PC-9 (cell line): Measurements from ENCODE around the gene BTG2. TPM values are rescaled to one million over a fixed set of nuclear protein-coding genes. Genes with fewer than 3 reads are reported as not detected.
"Not testable (repeated sequence)": the region's sequence is repeated elsewhere in the genome, so short reads cannot be mapped to it uniquely, and the experiment has no call there.

Experiments used
- BruUV-seq: library from RNA; stranded (reverse); fragments of 400-500 nt; replicated peaks from 2 replicates; lab custom pipeline; 2021; lab: Mats Ljungman, UMichigan
- CTCF ChIA-PET: fragments of 300-600 bp; sonication (Branson Sonifier 250); formaldehyde crosslinking; loops from one replicate; lab custom pipeline; 2022; ENCODE audit warnings: antibody characterized with exemption; lab: Charles Lee
- POLR2A ChIA-PET: fragments of 300-600 bp; sonication (Branson Sonifier 250); formaldehyde crosslinking; loops from one replicate; lab custom pipeline; 2022; ENCODE audit warnings: antibody characterized with exemption; ENCODE audit not compliant: unreplicated experiment; lab: Charles Lee
- DNase-seq, 2 experiments: peaks; one replicate each; pipeline versions ENCODE4 v3.0.0 to v3.0.0-alpha.2; 2015 to 2022; ENCODE audit warnings: mixed read lengths in 1 of 2
- H2AFZ ChIP-seq: fragments of 200-600 bp; sonication (generic); 2 replicates; pipeline ENCODE4 v1.8.1; 2017; ENCODE audit warnings: antibody characterized with exemption
- H3F3A ChIP-seq: fragments of 200-600 bp; sonication (generic); 2 replicates; pipeline ENCODE4 v1.8.1; 2017; ENCODE audit warnings: antibody characterized with exemption, mild to moderate bottlenecking, low read depth; ENCODE audit not compliant: insufficient read depth
- H3K27ac ChIP-seq: fragments of 200-600 bp; sonication (generic); 2 replicates; pipeline ENCODE4 v1.6.1; 2016; ENCODE audit warnings: mixed run types
- H3K27me3 ChIP-seq: fragments of 200-600 bp; sonication (generic); 2 replicates; pipeline ENCODE4 v1.6.1; 2016; ENCODE audit warnings: low read depth, mixed run types; ENCODE audit not compliant: insufficient read depth
- H3K36me3 ChIP-seq: fragments of 200-600 bp; sonication (generic); 2 replicates; pipeline ENCODE4 v1.6.1; 2016; ENCODE audit warnings: low read depth, mixed run types
- H3K4me1 ChIP-seq: fragments of 200-600 bp; sonication (generic); replicated peaks from 2 replicates; pipeline ENCODE4 v1.6.1; 2016; ENCODE audit warnings: mixed run types; ENCODE audit not compliant: insufficient read depth
- H3K4me2 ChIP-seq: fragments of 200-600 bp; sonication (generic); 2 replicates; pipeline ENCODE4 v1.6.1; 2017; ENCODE audit warnings: mixed run types
- H3K4me3 ChIP-seq: fragments of 200-600 bp; sonication (generic); 2 replicates; pipeline ENCODE4 v1.6.1; 2016; ENCODE audit warnings: mixed run types
- H3K79me2 ChIP-seq: fragments of 200-600 bp; sonication (generic); 2 replicates; pipeline ENCODE4 v1.6.1; 2017; ENCODE audit warnings: low read depth, mixed run types
- H3K9me2 ChIP-seq: fragments of 200-600 bp; sonication (generic); 2 replicates; pipeline ENCODE4 v1.8.1; 2017; ENCODE audit warnings: mild to moderate bottlenecking; ENCODE audit not compliant: insufficient read depth
- H3K9me3 ChIP-seq: fragments of 200-600 bp; sonication (generic); 2 replicates; pipeline ENCODE4 v1.8.1; 2016; ENCODE audit warnings: low read depth; ENCODE audit not compliant: insufficient read depth
- H4K20me1 ChIP-seq: fragments of 200-600 bp; sonication (generic); 2 replicates; pipeline ENCODE4 v1.8.1; 2017; ENCODE audit not compliant: insufficient read depth
- CTCF ChIP-seq: fragments of 200-600 bp; sonication (generic); conservative IDR thresholded peaks from 2 replicates; pipeline ENCODE4 v1.6.1; 2017; ENCODE audit warnings: mixed run types, antibody characterized with exemption, mild to moderate bottlenecking, moderate library complexity
- EZH2 ChIP-seq: fragments of 200-600 bp; sonication (generic); IDR thresholded peaks from 2 replicates; pipeline ENCODE4 v1.8.0; 2017; ENCODE audit warnings: antibody characterized with exemption, low read depth
- intact Hi-C: fragments of 100-400 bp; cut with micrococcal nuclease; formaldehyde crosslinking; loops from one replicate; pipeline ENCODE4 v1.10.0; 2022; ENCODE audit not compliant: unreplicated experiment
- total RNA-seq: library from RNA; stranded (reverse); gene quantifications from 2 replicates; pipeline ENCODE4 v1.2.3, GENCODE V29; 2021

Gene BTG2
- total RNA-seq, 1 experiment from 2014 or later = 11.1 TPM

- Histone ChIP-seq H3K4me2 (no peak overlapping the region), H3K27ac (no peak overlapping the region), H3K4me1 (no peaks in the 10 kb centered on the region; the same call in 1 of the 2 replicates), H2AFZ (no peak overlapping the region), H3K27me3 (no peaks in the 10 kb centered on the region; the same call in 1 of the 2 replicates), H3F3A (0 out of 2 replicates have a peak, but pooled peaks cover 3% of the 10 kb centered on the region), H4K20me1 (no peaks in the 10 kb centered on the region), H3K79me2 (no peaks in the 10 kb centered on the region), H3K9me3 (no peaks in the 10 kb centered on the region), H3K36me3 (no peaks in the 10 kb centered on the region), H3K9me2 (no peaks in the 10 kb centered on the region), H3K4me3 (no peak overlapping the region)
- no peak for DNase-seq
- ChIA-PET CTCF (interaction anchor here (0.7 kb wide), 1 partner anchor 9 kb away, joined by 3 read pairs; no protein-coding TSS in a partner anchor), POLR2A (interaction anchor here (3.2 kb wide), 1 partner anchor 8 kb away, joined by 13 read pairs; no protein-coding TSS in a partner anchor)
- no peak for TF ChIP-seq EZH2
- no peak for TF ChIP-seq CTCF
- no TSS peak for BruUV-seq
- intact Hi-C loops = no loop called here
Observed at GRCh38 chr1:203308328-203308922, 3.1 kb downstream of the BTG2 start.

GRCh38 chr1:203308923-203309331, 3.6 kb downstream of the BTG2 start:
- Histone ChIP-seq H3K27ac (no peak overlapping the region), H3K9me2 (no peaks in the 10 kb centered on the region), H3K27me3 (no peaks in the 10 kb centered on the region; the same call in 1 of the 2 replicates), H3K79me2 (no peaks in the 10 kb centered on the region), H3K9me3 (no peaks in the 10 kb centered on the region), H3K36me3 (no peaks in the 10 kb centered on the region), H3K4me2 (no peak overlapping the region), H3K4me1 (no peaks in the 10 kb centered on the region; the same call in 1 of the 2 replicates), H4K20me1 (no peaks in the 10 kb centered on the region), H3F3A (0 out of 2 replicates have a peak, but pooled peaks cover 3% of the 10 kb centered on the region), H2AFZ (no peak overlapping the region), H3K4me3 (no peak overlapping the region)
- intact Hi-C loops = no loop called here
- ChIA-PET CTCF (no interaction called here), POLR2A (interaction anchor here (0.7 kb wide), 1 partner anchor 12 kb away, joined by 3 read pairs; no protein-coding TSS in a partner anchor)
- DNase-seq = no peak
- TF ChIP-seq CTCF (no peak), EZH2 (no peak)
- BruUV-seq = no TSS peak

- Histone ChIP-seq H3F3A (no peaks in the 10 kb centered on the region), H3K4me1 (peaks cover 4% of the 10 kb centered on the region; the same call in 1 of the 2 replicates), H4K20me1 (no peaks in the 10 kb centered on the region), H3K27ac (no peak overlapping the region), H3K9me2 (no peaks in the 10 kb centered on the region), H3K27me3 (no peaks in the 10 kb centered on the region; the same call in 1 of the 2 replicates), H3K4me2 (no peak overlapping the region), H3K79me2 (no peaks in the 10 kb centered on the region), H2AFZ (no peak overlapping the region), H3K9me3 (no peaks in the 10 kb centered on the region), H3K36me3 (no peaks in the 10 kb centered on the region), H3K4me3 (no peak overlapping the region)
- intact Hi-C loops = no loop called here
- no TSS peak for BruUV-seq
- TF ChIP-seq CTCF = no peak
- TF ChIP-seq EZH2 = no peak
- no peak for DNase-seq
- CTCF ChIA-PET = interaction anchor here (0.7 kb wide), 1 partner anchor 16 kb away, joined by 3 read pairs; no protein-coding TSS in a partner anchor
- POLR2A ChIA-PET = interaction anchor here (0.6 kb wide), 1 partner anchor 34 kb away, joined by 4 read pairs; no protein-coding TSS in a partner anchor
Observed at GRCh38 chr1:203311368-203312301, 6.3 kb downstream of the BTG2 start.

GRCh38 chr1:203314025-203314759, 8.9 kb downstream of the BTG2 start:
- H2AFZ ChIP-seq, H3K27ac ChIP-seq, H3K9me2 ChIP-seq, H3K9me3 ChIP-seq, intact Hi-C loops, BruUV-seq, CTCF ChIA-PET, H3K27me3 ChIP-seq, H3K36me3 ChIP-seq, H3F3A ChIP-seq, H3K4me2 ChIP-seq, H3K79me2 ChIP-seq, H3K4me3 ChIP-seq, H3K4me1 ChIP-seq, H4K20me1 ChIP-seq, DNase-seq: not testable (repeated sequence)
- POLR2A ChIA-PET = interaction anchor here (0.5 kb wide), 1 partner anchor 29 kb away, joined by 3 read pairs; no protein-coding TSS in a partner anchor
